HTERT RPE-1 (cell line): Measurements from ENCODE around the gene RERE.

ENCODE experiments used
- in situ Hi-C: fragments of 300-500 bp; cut with MboI; formaldehyde crosslinking; loops from 4 replicates; pipeline ENCODE4 v1.14.3; 2020; ENCODE audit warnings: low sequenced_read_pairs

Gene RERE

DNA sequence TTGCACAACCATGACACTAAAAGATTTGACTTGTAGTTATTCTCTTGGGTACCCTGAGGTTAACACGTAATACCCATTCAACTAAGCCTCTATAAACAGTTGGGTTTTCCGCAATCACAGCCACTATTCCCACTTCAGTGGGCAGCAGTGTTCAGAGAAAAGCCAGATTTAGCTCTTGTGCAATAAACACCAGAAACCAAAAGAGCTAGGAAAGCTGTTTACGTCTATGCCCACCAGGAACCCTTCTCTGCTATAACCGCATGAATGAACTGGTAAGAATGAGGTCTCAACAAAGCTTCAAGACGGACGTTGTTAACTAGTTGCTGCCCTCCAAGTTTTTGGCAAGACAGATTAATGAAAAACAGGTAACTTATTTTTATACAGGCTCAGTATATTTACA, 398.3 kb downstream of the RERE start:
- in situ Hi-C loops: no loop called here

GRCh38 chr1:8418301-8418700, 399.1 kb downstream of the RERE start:
- in situ Hi-C loops: no loop called here

DNA sequence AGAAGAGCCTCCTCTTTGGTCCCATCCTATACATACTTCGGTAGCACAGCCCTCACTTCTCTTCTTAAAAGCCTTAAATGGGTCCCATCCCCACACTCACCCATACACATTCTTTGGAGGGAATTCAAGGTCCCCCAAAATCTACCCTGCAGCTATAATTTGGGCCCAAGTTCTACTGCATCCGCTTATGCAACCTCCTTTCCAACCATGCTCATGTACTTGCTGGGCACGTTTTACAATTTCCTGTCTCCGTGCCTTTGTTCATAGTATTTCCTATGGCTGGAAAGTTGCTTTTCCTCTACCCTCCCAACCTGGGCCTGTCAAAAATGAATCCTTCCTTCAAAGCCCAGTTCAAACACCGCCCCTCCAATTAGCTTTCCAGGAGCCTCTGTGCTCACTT, 399.8 kb downstream of the RERE start:
- in situ Hi-C loops: no loop called here

DNA sequence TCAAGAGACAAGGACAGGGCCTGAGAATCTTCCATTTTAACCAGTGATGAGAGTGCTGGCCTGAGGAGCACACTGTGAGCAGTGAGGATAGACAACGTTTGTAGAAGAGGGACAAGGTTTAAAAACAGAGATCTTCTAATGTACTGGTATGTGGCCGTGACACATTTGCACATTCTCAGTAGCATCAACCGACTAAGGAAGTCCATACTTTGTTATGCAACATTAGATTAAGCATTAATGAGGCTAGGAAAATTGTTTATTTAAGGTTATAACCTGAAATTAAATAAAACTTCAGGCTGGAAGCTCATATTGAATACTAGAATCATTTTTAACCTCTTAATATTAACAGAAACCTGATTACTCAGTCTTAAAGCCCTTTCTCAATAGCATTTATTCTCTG, 400.6 kb downstream of the RERE start:
- in situ Hi-C loops: no loop called here

- in situ Hi-C loops: no loop called here
These were observed 401.7 kb downstream of the RERE start for GRCh38 chr1:8415526-8416278.

DNA sequence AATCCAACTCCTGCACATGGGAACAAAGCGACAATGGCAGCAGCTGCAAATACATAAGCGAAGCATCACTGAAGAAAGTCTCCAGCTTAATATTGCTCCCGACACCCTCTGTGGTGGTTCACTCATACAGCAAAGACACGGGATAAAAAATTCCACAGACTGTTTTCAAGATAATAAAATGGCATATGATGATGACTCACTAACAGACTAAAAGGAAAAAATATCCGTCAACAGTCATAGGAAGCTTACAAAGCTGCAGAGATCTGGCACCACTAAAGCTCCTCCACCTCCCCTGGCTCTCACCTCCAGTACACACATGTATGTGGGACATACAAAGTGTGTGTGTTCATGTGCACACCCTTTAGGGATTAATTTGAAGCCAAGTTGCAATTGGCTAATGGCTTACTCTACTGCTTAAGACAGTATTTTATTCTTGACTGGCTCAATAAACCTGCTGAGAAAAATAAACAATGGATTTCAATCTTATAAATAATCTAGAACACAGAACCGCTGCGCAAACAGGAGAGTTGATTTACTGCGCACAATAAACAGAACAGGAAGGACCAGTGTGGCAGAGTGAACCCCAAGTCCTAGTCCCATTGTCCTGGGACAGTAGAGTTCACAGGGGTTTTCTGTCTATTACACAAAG, 405.1 kb downstream of the RERE start:
- in situ Hi-C loops: no loop called here

DNA sequence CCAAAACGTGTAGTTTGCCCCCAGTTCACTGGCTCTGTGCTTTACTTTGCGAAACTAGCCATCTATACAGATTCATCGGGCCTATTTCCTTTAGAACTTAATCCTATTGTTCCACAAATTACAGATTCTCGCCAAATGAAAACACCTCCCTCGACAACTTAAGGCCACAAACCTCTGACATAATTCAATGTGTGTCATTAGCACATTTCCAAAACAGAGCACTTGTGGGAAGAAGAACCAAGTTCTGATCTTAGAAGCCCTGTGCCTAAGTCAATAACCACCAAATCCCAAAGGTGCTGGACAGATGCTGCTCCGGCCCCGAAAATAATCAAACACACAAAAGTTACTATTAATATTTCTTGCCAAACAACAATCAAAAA, 405.6 kb downstream of the RERE start:
- in situ Hi-C loops: no loop called here

- in situ Hi-C loops: no loop called here
These were observed 406.6 kb downstream of the RERE start for GRCh38 chr1:8410791-8411190.

DNA sequence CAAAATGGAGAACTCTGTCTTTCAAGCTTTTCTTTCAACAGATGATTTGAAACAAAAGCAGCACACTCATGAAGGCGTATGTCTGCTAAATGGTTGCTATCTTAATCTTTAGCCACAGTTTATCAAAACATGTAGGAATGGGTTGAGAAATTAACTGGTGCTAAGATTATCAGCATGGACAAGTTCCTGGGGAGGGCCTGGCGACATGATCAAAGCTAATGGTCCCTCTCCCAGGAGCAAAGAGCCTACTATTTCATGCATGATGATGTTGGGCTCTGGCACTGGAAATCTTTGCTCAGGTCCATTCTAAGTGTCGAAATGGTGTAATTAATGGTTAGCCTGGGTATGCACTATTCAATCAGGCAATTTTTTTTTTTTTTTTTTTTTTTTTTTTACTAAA, 407.8 kb downstream of the RERE start:
- in situ Hi-C loops: no loop called here

GRCh38 chr1:8409106-8409505, 408.3 kb downstream of the RERE start:
- in situ Hi-C loops: no loop called here

DNA sequence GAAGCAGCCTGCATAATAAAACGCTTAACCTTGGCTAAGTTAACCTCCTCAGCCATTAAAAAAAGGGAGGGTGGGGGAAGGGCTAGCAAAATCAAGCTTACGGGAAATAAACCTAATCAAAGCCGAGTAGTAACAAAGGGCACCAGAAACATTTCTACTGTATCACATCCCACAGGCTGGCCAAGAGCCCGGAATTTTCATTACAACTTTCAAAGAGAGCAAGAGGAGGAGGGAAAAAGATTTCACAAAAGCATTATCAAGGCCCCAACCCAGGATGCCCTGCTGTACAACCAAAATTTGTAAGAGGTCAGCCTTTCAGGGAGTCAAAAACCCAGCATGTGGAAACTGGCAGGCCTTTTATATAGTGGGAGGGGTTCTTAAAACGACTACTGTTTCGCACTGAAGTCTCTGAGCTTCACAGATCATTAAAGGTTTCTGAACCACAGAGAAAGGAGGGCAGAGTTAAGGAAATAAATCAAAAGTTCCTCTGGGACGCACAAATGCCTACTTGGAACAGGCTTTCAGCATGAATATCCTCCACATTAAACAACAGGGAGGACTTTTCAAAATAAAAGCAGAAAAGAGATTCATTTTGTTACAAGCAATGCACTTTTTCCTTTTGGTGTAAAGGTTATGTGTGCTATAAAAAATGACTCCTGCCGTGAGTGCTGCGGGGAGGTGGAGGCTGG, 409.1 kb downstream of the RERE start:
- in situ Hi-C loops: no loop called here

DNA sequence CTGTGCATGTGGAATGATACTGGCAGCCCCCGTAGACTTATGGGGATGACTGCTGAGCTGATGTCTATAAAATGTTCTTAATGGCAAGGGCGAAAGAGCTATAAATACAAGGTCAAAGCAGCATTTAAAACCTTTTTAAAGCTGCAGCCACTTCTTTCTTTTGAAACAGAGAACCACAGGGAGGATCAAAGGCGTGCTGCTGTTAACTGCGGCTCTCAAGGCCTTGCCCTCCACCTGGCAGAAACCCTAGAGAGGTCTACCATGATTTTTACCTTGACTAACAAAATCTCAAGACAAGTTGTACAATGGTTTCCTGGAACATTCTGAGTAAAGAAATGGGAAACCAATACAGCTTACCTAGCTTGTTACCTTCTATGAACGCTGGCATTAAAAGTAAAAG, 409.8 kb downstream of the RERE start:
- in situ Hi-C loops: no loop called here

DNA sequence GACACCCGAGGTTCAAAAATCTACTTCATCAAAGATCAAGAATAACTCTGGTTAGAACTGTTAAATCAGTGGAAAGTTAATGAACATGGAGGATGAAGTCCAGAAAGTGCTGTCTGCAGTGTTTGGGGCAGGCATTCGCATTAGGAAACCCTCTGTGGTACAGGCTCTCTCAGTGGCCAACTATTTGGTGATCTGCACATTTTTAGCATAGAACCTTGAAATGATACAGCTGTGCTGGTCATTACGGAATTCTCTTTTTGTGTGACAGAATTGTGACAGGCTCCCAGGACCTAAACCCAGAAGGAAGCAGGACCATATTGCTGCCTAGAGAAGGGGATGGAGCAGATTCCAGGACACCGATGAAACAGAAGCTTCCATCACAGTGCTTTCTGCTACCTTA, 410.5 kb downstream of the RERE start:
- in situ Hi-C loops: no loop called here

DNA sequence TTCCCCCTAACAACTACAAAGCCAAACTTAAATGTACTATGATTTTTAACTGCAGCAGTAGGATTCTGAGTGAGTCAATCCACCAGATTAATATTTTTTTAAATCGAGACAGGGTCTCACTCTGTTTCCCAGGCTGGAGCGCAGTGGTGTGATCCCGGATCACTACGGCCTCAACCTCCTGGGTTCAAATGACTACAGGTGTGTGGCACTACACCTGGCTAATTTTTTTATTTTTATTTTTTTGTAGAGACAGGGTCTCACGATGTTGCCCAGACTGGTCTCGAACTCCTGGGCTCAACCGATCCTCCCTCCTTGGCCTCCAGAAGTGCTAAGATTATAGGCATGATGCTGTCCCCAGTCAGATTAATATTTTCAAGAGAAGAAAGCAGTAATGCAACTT, 411.4 kb downstream of the RERE start:
- in situ Hi-C loops: no loop called here

DNA sequence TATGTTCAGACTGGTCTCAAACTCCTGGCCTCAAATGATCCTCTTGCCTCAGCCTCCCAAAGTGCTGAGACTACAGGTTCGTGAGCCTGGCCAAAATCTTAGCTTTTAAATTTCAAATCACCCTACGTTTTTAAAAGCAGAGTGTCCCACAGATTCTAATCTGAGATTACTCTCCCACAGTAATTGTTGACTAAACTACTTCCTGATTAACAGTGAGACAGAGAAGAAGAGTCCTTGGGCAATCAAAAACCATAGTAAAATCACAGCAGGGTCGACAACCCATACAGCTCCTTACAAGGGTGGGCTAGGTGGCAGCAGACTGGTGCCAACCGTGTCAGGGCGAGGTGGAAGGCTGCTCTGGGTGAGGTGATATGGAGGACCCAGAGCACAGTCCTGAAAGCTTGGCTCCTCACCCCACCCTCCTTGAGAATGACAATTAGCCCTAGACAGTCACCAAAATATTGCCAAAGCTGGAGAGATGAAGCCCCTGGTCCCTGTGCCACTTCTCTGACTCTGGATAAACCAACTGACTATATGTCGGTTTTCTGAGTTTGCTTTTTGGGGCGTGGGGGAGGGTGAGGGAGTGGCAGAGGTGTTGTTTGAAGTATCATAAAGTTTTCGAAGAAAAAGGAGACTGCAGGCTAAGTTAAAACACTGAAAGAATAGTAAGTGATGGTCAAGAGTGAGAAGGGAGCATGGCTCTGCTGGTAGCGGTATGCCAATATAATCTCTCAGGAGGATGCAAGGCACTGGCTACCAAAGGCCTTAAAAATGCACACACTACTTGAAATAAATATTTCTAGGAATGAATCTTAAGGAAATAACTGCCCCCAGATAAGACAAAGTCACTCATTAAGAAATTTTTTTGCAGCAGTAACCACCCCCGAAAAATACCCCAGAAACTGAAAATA, 412.7 kb downstream of the RERE start:
- in situ Hi-C loops: no loop called here

- in situ Hi-C loops: no loop called here
These were observed 415.2 kb downstream of the RERE start for GRCh38 chr1:8402109-8402710.

GRCh38 chr1:8398677-8399076, 418.8 kb downstream of the RERE start:
- in situ Hi-C loops: no loop called here

DNA sequence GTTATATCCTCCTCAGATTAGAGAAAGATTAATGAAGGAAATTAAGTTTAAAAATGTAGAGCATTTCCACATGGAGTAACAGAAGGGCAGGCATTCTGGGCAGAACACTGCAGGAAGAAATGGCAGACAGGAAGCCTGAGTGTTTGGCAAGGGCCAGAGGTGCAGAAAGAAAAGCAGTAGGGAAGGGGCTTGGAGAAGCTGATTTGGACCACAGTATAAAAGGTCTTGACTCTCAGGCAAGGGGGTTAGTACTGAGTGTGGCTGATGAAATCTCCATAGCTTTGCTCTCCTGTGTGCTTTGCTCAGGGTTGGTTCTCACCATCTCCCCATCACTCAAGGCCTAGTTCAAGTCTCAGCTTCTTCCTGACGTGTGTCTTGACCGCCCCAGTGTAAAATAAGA, 419.4 kb downstream of the RERE start:
- in situ Hi-C loops: no loop called here

GRCh38 chr1:8397511-8397910, 419.9 kb downstream of the RERE start:
- in situ Hi-C loops: no loop called here

DNA sequence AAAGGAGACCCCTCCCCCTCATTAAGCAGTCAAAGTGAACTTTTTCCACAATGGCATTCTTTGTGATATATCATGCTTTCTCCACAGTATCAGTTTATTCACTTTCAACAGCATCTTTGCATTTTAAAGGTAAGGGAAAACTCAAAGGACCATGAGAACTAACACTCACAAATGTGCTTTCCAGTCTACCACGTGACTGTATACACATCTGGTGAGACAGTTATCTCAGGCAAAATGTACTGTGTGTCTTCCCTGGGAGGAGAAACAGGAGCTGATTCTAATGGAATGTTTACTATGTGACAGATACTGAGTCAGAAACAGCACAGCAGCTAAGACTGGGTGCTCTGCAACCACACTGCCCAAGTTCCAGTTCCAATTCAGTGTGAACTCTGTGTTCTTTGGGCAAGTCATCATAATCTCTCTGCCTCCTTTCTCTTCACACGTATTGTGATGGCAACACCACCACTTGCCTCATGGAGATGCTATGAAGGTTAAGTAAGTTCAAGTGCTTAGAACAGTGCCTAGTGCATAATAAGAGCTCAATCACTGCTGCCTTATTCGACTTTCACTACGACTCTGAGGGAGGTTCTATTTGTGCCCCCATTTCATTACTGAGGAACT, 420.5 kb downstream of the RERE start:
- in situ Hi-C loops: no loop called here
